ENCODE measurements around the gene MYCBP2. TPM values are rescaled to one million over a fixed set of nuclear protein-coding genes. Genes with fewer than 3 reads are reported as not detected.

MYCBP2 gene
- total RNA-seq, 1 donor from 2014 or later = 191 TPM

- intact Hi-C loops (cut with DNase I) = loop anchor here (5.0 kb wide), 1 partner anchor 1502 kb away; no protein-coding TSS in a partner anchor
Measured at GRCh38 chr13:77114271-77114670, 212.6 kb downstream of the MYCBP2 start.

GRCh38 chr13:77113496-77113895, 213.4 kb downstream of the MYCBP2 start:
- Histone ChIP-seq H3K9me3 (no peaks in the 10 kb centered on the region), H3K4me1 (no peaks in the 10 kb centered on the region), H3K27me3 (no peaks in the 10 kb centered on the region), H3K36me3 (peaks cover 0 to 36% of the 10 kb centered on the region in 2 donors), H3K4me3 (no peak overlapping the region), H3K27ac (no peak overlapping the region)
- no peak for DNase-seq (ENCODE audit: extremely low spot score in 2 of 2)
- intact Hi-C loops (cut with DNase I) = loop anchor here (5.0 kb wide), 1 partner anchor 1501 kb away; no protein-coding TSS in a partner anchor
- TF ChIP-seq POLR2A (IDR thresholded peaks at IDR 0.05) (no peak), POLR2AphosphoS5 (IDR thresholded peaks at IDR 0.05; ENCODE audit: insufficient read depth in 1 of 2, low read depth in 1 of 2) (no peak), CTCF (IDR thresholded peaks at IDR 0.05) (no peak)

More at GRCh38 chr13:77114271-77114670, 212.6 kb downstream of the MYCBP2 start:
- no peaks in the 10 kb centered on the region for H3K4me1 ChIP-seq
- no peak for DNase-seq (ENCODE audit: extremely low spot score in 2 of 2)
- no peaks in the 10 kb centered on the region for H3K9me3 ChIP-seq
- no peak overlapping the region for H3K4me3 ChIP-seq
- no peak for TF ChIP-seq POLR2AphosphoS5 (IDR thresholded peaks at IDR 0.05; ENCODE audit: insufficient read depth in 1 of 2, low read depth in 1 of 2)
- H3K36me3 ChIP-seq = peaks cover 0 to 38% of the 10 kb centered on the region in 2 donors
- H3K27ac ChIP-seq = no peak overlapping the region
- no peaks in the 10 kb centered on the region for H3K27me3 ChIP-seq

DNA sequence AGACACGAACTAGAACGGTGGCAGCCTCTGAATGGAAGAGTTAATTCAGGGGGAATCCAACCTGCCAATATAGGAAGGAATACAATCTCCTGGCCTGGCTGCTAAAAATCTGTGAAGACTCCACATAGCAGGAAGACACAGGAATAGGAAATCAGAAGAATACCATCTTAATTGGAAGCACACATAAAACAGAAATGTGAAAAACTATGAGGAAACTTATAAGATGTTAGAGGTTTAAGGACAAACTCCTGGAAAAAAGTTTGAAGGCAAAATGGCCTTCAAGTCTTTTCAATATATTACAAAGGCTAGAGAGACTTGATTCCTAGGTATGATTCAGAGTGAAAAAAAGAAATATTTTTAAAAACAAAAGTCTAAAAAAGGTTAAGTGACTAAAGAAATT, 221.8 kb downstream of the MYCBP2 start:
- Histone ChIP-seq H3K36me3 (no peaks in the 10 kb centered on the region), H3K9me3 (no peaks in the 10 kb centered on the region), H3K4me3 (no peak overlapping the region), H3K27ac (no peak overlapping the region), H3K4me1 (no peaks in the 10 kb centered on the region), H3K27me3 (no peaks in the 10 kb centered on the region)
- TF ChIP-seq CTCF (IDR thresholded peaks at IDR 0.05) = no peak
- no peak for TF ChIP-seq POLR2AphosphoS5 (IDR thresholded peaks at IDR 0.05; ENCODE audit: insufficient read depth in 1 of 2, low read depth in 1 of 2)
- TF ChIP-seq POLR2A (IDR thresholded peaks at IDR 0.05) = no peak
- intact Hi-C loops (cut with DNase I) = no loop called here
- no peak for DNase-seq (ENCODE audit: extremely low spot score in 2 of 2)

GRCh38 chr13:77099415-77099814, 227.5 kb downstream of the MYCBP2 start:
- no peak for TF ChIP-seq POLR2A (IDR thresholded peaks at IDR 0.05)
- no peak for TF ChIP-seq CTCF (IDR thresholded peaks at IDR 0.05)
- no peak for TF ChIP-seq POLR2AphosphoS5 (IDR thresholded peaks at IDR 0.05; ENCODE audit: insufficient read depth in 1 of 2, low read depth in 1 of 2)
- Histone ChIP-seq H3K36me3 (peaks cover 0 to 21% of the 10 kb centered on the region in 2 donors), H3K4me3 (no peak overlapping the region), H3K9me3 (no peaks in the 10 kb centered on the region), H3K27ac (no peak overlapping the region), H3K27me3 (no peaks in the 10 kb centered on the region), H3K4me1 (no peaks in the 10 kb centered on the region)
- DNase-seq (ENCODE audit: extremely low spot score in 2 of 2) = no peak
- intact Hi-C loops (cut with DNase I) = no loop called here

DNA sequence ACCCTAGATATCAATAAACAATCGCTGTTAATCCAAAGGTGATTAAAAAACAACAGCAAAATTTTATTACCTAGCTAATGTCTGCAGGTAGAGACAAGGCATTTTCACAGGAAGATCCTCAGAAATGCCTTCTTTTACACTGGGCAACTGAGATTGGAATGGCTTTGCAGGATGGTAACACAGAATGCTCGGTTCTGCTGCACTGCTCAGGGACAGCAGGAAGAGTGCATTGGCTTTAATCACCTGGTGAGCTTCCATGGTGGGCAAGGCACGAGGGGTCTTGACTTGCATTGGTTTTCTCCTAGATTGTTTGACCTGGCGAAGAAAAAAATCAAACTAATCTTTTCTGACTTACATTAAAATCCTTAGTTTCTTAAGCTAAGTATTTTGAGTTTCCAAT, 231.6 kb downstream of the MYCBP2 start:
- H3K36me3 ChIP-seq = peaks cover 0 to 46% of the 10 kb centered on the region in 2 donors
- intact Hi-C loops (cut with DNase I) = no loop called here
- H3K4me3 ChIP-seq = no peak overlapping the region

More for the DNA sequence above, 231.6 kb downstream of the MYCBP2 start:
- Histone ChIP-seq H3K27me3 (no peaks in the 10 kb centered on the region), H3K27ac (no peak overlapping the region), H3K9me3 (no peaks in the 10 kb centered on the region), H3K4me1 (no peaks in the 10 kb centered on the region)
- DNase-seq (ENCODE audit: extremely low spot score in 2 of 2) = no peak
- TF ChIP-seq CTCF (IDR thresholded peaks at IDR 0.05) (no peak), POLR2AphosphoS5 (IDR thresholded peaks at IDR 0.05; ENCODE audit: insufficient read depth in 1 of 2, low read depth in 1 of 2) (no peak), POLR2A (IDR thresholded peaks at IDR 0.05) (no peak)

All from vagina (tissue), 2 donors.